Activated CD8-positive, alpha-beta memory T cell treated with anti-CD3 and anti-CD28 coated beads, Interleukin-2, amount 10 ng/mL, durations not matched to agents 7 days and 5 days (primary cell): ENCODE data around the gene BIN1. TPM values are rescaled to one million over a fixed set of nuclear protein-coding genes. Genes with fewer than 3 reads are reported as not detected.
A peak's percentile ranks its signal among the peaks of the same experiment; 100 is the strongest.

Experiments
- ATAC-seq: fragments of 150-1000 bp; cut with Tn5 transposase; one replicate; pipeline ENCODE4 v1.10.0; 2021; ENCODE audit warnings: moderate library complexity
- CTCF ChIA-PET: fragments of 350-600 bp; sonication (Branson Sonifier 250); formaldehyde crosslinking; loops from one replicate; lab custom pipeline; 2021; ENCODE audit warnings: antibody characterized with exemption; lab: Charles Lee
- DNase-seq: peaks from one replicate; pipeline ENCODE4 v3.0.0-alpha.2; 2020
- H3K27ac Mint-ChIP-seq: one replicate; pipeline ENCODE4 v1.8.0; 2021; ENCODE audit warnings: mild to moderate bottlenecking, mixed read lengths
- H3K27me3 Mint-ChIP-seq: one replicate; pipeline ENCODE4 v1.8.0; 2021; ENCODE audit warnings: mixed read lengths
- H3K36me3 Mint-ChIP-seq: one replicate; pipeline ENCODE4 v1.8.0; 2021; ENCODE audit warnings: mild to moderate bottlenecking, mixed read lengths
- H3K4me1 Mint-ChIP-seq: one replicate; pipeline ENCODE4 v1.8.0; 2021; ENCODE audit warnings: mixed read lengths
- H3K4me3 Mint-ChIP-seq: one replicate; pipeline ENCODE4 v1.8.0; 2021; ENCODE audit warnings: mild to moderate bottlenecking, moderate library complexity, mixed read lengths
- H3K9me3 Mint-ChIP-seq: one replicate; pipeline ENCODE4 v1.8.0; 2022; ENCODE audit warnings: low read depth, mixed read lengths
- total RNA-seq, 2 experiments: library from RNA; stranded (reverse); gene quantifications; one replicate each; pipeline ENCODE4 v1.2.3, GENCODE V29; 2021

BIN1 gene
- total RNA-seq, 2 experiments from 2014 or later, result 105 to 152 TPM

DNA sequence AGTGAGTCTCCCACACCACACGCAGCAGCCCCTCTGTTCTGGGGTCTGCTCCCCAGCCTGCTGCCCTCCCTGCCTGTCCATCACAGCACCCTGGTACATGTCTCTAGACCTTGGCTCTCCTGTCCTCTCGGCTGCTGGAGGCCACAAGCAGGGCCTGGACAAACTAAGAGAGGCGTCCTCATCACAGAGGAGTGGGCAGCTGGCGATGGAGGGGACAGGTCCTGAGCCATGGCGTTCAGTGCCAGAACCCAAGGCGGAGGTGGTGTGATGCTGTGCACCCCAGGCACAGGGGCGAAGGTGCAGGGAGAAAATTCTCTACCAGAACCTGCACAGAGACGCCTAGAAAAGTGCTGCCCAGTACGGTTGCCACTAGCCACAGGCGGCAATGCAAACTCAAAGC lies 47.4 kb downstream of the BIN1 start:
- no peak overlapping the region for H3K4me3 Mint-ChIP-seq
- CTCF ChIA-PET, result no interaction called here
- ATAC-seq (no peak), DNase-seq (no peak)
- peaks cover 8% of the 10 kb centered on the region for H3K4me1 Mint-ChIP-seq
- no peaks in the 10 kb centered on the region for H3K9me3 Mint-ChIP-seq
- peaks cover 14% of the 10 kb centered on the region for H3K36me3 Mint-ChIP-seq
- no peak overlapping the region for H3K27ac Mint-ChIP-seq
- no peaks in the 10 kb centered on the region for H3K27me3 Mint-ChIP-seq

GRCh38 chr2:127058954-127059252 lies 48.1 kb downstream of the BIN1 start:
- Mint-ChIP-seq H3K27ac (no peak overlapping the region), H3K9me3 (no peaks in the 10 kb centered on the region), H3K27me3 (no peaks in the 10 kb centered on the region), H3K36me3 (peaks cover 14% of the 10 kb centered on the region), H3K4me3 (no peak overlapping the region), H3K4me1 (peaks cover 5% of the 10 kb centered on the region)
- no peak for ATAC-seq
- CTCF ChIA-PET, result no interaction called here
- DNase-seq, result no peak

DNA sequence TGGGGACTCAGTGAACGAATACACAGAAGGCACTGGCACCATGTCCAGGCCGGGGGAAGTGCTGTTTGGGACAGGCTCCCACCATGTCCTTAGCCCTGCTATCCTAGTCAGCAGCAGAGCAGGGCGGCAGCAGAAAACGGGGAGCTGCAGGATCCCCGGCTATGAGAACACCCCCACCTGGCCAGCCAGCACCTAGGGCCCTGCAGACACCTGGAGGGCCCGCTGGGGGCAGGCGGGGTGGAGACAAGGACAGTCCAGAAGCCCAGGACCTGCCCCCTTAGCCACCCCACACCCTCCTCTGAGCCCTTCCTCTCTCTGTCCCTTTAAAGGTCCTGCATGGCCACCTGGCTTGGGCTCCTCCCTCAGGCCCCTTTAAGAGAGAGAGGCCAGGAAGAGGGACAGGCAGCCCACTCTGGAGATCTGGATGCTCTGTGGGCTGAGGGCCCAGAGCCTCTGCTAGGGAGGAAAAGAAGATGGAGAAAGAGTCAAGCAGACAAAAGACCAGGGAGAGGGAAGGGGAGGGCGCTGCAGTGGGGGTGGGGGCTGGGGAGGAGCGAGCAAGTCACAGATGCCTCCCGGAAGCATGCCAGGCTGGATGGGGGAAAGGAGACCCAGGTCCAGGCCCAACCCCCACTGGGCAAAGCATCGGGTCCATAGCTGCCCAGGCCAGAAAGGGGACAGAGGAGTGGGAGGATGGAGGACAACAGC lies 48.6 kb downstream of the BIN1 start:
- Mint-ChIP-seq H3K27me3 (no peaks in the 10 kb centered on the region), H3K4me1 (peaks cover 5% of the 10 kb centered on the region), H3K4me3 (no peak overlapping the region), H3K27ac (peak overlapping the region; percentile 56), H3K36me3 (peaks cover 12% of the 10 kb centered on the region), H3K9me3 (no peaks in the 10 kb centered on the region)
- no peak for DNase-seq
- CTCF ChIA-PET, result no interaction called here
- ATAC-seq, result no peak

GRCh38 chr2:127057371-127058245 lies 49.3 kb downstream of the BIN1 start:
- Mint-ChIP-seq H3K4me1 (peaks cover 3% of the 10 kb centered on the region), H3K27me3 (no peaks in the 10 kb centered on the region), H3K4me3 (no peak overlapping the region), H3K27ac (no peak overlapping the region), H3K36me3 (peaks cover 8% of the 10 kb centered on the region), H3K9me3 (no peaks in the 10 kb centered on the region)
- DNase-seq (no peak), ATAC-seq (no peak)
- CTCF ChIA-PET, result interaction anchor here (1.6 kb wide), 1 partner anchor 10 kb away, joined by 3 read pairs; no protein-coding TSS in a partner anchor

GRCh38 chr2:127056631-127057370 lies 50.2 kb downstream of the BIN1 start:
- no peak overlapping the region for H3K27ac Mint-ChIP-seq
- H3K27me3 Mint-ChIP-seq, result no peaks in the 10 kb centered on the region
- DNase-seq, result no peak
- no peak for ATAC-seq
- H3K9me3 Mint-ChIP-seq, result no peaks in the 10 kb centered on the region
- no peaks in the 10 kb centered on the region for H3K4me1 Mint-ChIP-seq
- no peak overlapping the region for H3K4me3 Mint-ChIP-seq
- H3K36me3 Mint-ChIP-seq, result peaks cover 5% of the 10 kb centered on the region
- CTCF ChIA-PET, result interaction anchor here (1.6 kb wide), 1 partner anchor 11 kb away, joined by 3 read pairs; no protein-coding TSS in a partner anchor

GRCh38 chr2:127056086-127056485 lies 50.9 kb downstream of the BIN1 start:
- H3K4me1 Mint-ChIP-seq, result no peaks in the 10 kb centered on the region
- H3K36me3 Mint-ChIP-seq, result peaks cover 5% of the 10 kb centered on the region
- no peaks in the 10 kb centered on the region for H3K27me3 Mint-ChIP-seq
- CTCF ChIA-PET, result no interaction called here
- DNase-seq, result no peak
- no peak for ATAC-seq
- H3K4me3 Mint-ChIP-seq, result no peak overlapping the region
- H3K27ac Mint-ChIP-seq, result no peak overlapping the region
- no peaks in the 10 kb centered on the region for H3K9me3 Mint-ChIP-seq

- Mint-ChIP-seq H3K4me3 (no peak overlapping the region), H3K27ac (no peak overlapping the region), H3K36me3 (peaks cover 5% of the 10 kb centered on the region), H3K9me3 (no peaks in the 10 kb centered on the region), H3K27me3 (no peaks in the 10 kb centered on the region), H3K4me1 (no peaks in the 10 kb centered on the region)
- no peak for DNase-seq
- no peak for ATAC-seq
- CTCF ChIA-PET, result no interaction called here
Observed at GRCh38 chr2:127055786-127056076, 51.2 kb downstream of the BIN1 start.

GRCh38 chr2:127054996-127055785 lies 51.8 kb downstream of the BIN1 start:
- ATAC-seq, result no peak
- no peak overlapping the region for H3K27ac Mint-ChIP-seq
- DNase-seq, result no peak

GRCh38 chr2:127054604-127054930 lies 52.4 kb downstream of the BIN1 start:
- DNase-seq (no peak), ATAC-seq (no peak)
- CTCF ChIA-PET, result interaction anchor here (1.1 kb wide), 1 partner anchor 13 kb away, joined by 3 read pairs; no protein-coding TSS in a partner anchor
- no peak overlapping the region for H3K4me3 Mint-ChIP-seq
- H3K4me1 Mint-ChIP-seq, result peaks cover 2% of the 10 kb centered on the region
- H3K36me3 Mint-ChIP-seq, result peaks cover 6% of the 10 kb centered on the region
- no peak overlapping the region for H3K27ac Mint-ChIP-seq
- H3K27me3 Mint-ChIP-seq, result no peaks in the 10 kb centered on the region
- H3K9me3 Mint-ChIP-seq, result no peaks in the 10 kb centered on the region

More at GRCh38 chr2:127054996-127055785, 51.8 kb downstream of the BIN1 start:
- Mint-ChIP-seq H3K9me3 (no peaks in the 10 kb centered on the region), H3K4me1 (no peaks in the 10 kb centered on the region), H3K4me3 (no peak overlapping the region), H3K36me3 (peaks cover 5% of the 10 kb centered on the region), H3K27me3 (no peaks in the 10 kb centered on the region)
- CTCF ChIA-PET, result interaction anchor here (1.1 kb wide), 1 partner anchor 13 kb away, joined by 3 read pairs; no protein-coding TSS in a partner anchor

DNA sequence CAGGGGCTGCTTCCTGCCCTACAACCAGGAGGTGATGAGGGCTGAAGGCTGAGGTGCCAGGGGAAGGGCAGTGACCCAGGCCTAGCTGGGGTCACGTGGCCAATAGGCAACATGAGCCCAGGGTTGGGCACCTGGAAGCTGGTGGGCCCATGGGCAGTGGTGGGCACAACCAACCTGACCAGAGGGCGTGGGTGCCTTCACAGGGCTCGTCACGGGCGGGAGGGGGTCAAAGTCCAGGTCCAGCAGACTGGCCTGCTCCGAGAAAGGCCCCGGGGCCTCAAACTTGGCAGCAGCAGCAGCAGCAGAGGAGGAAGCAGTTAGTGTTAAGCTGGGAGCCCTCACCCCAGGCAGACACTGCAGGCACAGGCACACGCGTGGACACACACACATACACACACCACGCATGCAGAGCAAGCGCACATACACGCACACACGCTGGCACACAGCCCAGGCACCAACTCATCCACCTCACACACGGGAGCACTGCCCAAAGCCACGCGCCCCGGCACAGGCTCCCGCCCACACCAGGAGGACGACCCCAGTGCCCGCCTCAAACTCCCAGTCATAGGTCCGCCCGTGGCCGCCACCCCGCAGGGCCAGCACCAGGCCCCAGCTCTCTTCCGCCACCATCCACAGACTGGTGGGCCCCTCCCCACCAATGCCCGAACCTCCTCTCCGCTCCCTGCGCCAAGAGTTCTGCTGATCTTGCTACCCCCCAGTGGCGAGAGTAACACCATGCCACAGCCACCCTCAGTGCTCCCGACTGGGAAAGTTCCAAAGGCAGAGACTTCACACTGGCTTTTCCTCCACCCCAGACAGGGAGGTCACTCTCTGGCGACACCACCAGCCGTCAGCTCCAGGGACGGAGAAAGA lies 53.0 kb downstream of the BIN1 start:
- CTCF ChIA-PET, result interaction anchor here (1.1 to 1.5 kb wide), 3 partner anchors 14 to 82 kb away, joined by 3 to 5 read pairs (median 4); no protein-coding TSS in a partner anchor
- H3K4me3 Mint-ChIP-seq, result no peak overlapping the region
- no peak overlapping the region for H3K27ac Mint-ChIP-seq
- DNase-seq, result no peak
- H3K27me3 Mint-ChIP-seq, result no peaks in the 10 kb centered on the region
- H3K9me3 Mint-ChIP-seq, result no peaks in the 10 kb centered on the region
- ATAC-seq, result no peak
- peaks cover 2% of the 10 kb centered on the region for H3K4me1 Mint-ChIP-seq
- H3K36me3 Mint-ChIP-seq, result peaks cover 6% of the 10 kb centered on the region

DNA sequence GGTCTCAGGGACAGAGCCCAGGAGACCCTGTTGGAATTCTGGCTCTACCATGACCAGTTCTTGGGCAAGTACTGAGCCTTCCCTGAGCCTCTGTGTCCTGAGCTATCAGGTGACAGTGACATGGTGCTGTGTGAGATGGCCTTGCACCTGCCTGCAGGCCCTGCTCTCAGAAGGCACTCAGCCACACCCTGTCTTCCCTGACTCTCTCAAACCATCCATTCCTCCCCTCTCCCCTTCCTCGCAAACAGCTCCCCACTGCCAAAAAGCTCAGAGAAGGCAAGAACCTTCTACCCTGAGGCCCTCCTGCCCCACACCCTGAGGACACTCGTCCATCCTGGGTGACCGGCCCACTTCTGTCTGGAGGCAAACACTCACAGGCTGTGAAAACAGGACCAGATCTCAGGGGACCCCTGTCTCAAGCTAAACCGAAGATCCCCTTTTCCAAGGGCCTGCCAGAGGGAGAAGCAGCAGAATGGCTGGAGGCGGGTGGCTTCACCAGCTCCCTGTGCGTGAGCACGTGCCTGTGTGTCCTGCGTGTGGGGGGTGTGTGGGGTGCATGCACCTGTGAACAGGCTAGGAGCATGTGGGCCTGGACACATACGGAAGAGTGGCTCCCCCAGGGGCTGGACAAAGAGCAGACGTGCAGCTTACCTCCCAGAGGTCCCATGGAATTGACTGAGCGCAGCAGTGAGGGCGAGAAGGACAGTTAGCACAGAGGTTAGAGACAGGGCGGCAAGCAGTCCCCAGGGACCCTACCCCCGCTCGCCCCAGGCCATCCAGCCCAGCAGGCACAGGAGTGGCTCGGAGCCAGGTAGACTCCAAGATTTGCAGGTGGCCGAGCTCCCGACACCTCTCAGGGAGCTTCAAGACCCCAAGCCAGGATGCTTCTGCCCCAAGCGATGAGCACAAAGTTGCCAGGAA lies 53.9 kb downstream of the BIN1 start:
- CTCF ChIA-PET, result interaction anchor here (1.1 to 1.5 kb wide), 2 partner anchors 15 to 81 kb away, joined by 4 to 5 read pairs; no protein-coding TSS in a partner anchor
- Mint-ChIP-seq H3K27ac (no peak overlapping the region), H3K36me3 (peaks cover 10% of the 10 kb centered on the region), H3K27me3 (no peaks in the 10 kb centered on the region), H3K9me3 (no peaks in the 10 kb centered on the region), H3K4me1 (peaks cover 2% of the 10 kb centered on the region), H3K4me3 (no peak overlapping the region)
- DNase-seq (no peak), ATAC-seq (no peak)
